ENCODE data around the gene CRYBG1.

CRYBG1 gene

DNA sequence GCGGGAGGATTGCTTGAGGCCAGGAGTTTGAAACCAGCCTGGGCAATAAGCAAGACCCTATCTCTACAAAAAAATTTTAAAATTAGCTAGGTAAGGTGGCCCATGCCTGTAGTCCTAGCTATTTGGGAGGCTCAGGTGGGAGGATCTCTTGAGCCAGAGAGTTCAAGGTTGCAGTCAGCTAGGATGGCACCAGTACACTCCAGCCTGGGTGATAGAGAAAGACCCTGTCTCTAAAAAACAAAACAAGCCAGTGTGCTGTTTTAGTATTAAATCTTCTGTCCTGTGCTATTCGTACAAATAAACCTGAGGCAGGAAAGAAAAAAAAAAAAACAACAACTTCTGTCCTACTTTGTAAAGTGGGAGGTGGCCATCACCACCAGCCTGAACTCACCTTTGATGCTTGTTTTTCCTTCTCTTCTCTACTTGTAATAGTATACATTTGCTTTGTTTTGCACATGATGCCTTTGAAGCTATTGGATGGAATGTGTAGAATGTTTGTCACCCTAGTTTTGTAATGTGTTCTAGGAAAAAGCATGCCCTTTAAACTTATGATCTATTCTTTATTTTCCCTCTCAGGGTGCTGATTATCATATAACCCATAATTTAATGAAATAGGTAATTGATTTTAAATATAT lies 102.5 kb downstream of the CRYBG1 start:
- no peak for DNase-seq

DNA sequence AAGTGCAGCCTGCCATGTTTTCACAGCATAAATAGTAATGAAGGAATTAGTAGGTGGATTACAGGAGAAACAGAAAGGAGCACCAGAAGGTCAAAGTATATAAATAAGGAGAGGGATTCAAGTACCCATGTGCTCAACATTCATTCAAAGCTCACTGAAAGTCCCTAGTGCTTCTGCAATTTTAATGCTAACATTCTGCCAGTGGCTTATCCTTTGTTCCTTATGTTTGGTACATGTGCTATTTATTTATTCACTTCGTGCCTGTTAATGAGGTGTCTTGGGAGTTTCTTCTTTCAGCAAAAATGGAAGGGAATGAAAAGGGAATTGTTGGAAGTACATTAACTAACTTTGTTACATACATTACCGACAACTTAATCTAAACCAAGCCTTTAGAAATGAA lies 105.7 kb downstream of the CRYBG1 start:
- DNase-seq: no peak

DNA sequence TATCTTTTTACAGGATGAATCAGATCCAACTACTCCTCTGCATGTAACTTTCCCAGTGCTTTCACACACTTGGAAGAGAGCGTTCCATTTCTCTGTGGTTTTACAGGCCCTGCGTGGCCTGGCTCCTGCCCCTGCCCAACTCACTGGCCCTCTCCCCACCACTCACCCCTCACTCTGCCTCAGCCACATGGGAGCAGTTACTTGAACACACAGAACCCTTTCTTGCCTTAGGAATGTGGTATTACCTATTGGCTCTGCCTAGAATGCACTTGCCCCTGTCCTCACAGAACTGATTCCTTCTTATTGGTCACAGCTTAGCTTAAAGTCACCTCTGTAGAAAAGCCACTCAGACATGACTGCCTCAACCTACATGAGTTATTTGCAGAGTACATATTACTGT lies 108.4 kb downstream of the CRYBG1 start:
- DNase-seq: no peak

DNA sequence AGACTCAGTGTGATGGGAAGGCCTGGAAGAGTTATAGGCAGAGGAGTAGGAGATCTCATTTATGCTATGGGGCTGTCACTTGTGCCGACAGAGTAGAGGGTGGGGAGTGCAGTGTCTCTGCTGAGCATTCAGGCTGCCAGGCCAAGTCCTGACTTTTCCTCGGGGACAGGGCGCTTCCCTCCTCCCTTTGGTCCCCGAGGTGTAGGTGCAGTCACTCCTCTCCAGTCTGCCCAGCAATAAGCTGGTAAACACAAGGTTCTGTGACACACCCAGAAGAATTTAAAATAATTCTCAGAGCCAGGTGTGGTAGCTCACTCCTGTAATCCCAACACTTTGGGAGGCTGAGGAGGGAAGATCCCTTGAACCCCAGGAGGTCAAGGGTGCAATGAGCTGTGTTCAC lies 109.4 kb downstream of the CRYBG1 start:
- DNase-seq: no peak

DNA sequence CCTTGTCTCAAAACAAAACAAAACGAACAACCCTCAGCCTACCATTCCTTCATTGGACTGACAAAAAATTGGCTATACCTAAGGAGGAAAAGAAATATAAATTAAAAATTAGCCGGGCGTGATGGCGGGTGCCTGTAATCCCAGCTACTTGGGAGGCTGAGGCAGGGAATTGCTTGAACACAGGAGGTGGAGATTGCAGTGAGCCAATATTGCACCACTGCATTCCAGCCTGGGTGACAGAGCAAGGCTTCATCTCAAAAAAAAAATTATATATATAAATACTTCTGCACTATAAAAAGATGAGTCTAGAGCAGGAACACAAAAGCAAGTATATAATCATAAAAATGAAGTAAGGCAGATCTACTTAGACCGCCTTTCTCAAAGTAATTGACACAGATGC lies 109.8 kb downstream of the CRYBG1 start:
- no peak for DNase-seq

DNA sequence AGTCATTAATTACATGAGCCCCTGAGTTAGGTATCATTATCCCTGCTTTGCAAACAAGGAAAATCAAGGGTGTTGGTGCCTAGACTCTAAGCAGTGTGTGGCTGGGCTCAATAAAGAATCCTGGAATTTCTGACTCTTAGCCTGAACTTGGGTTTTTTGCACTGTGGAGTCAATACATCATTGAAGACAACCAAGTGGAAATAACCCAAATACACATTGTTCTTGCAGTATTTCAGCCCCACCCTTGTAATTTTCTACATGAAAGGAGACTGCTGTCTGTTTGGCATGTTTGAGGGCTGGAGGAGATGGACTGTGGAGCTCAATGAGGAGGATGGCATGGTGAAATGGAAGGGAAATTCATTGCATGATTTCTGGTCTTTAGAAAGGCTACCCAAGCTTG lies 110.3 kb downstream of the CRYBG1 start:
- no peak for DNase-seq

DNA sequence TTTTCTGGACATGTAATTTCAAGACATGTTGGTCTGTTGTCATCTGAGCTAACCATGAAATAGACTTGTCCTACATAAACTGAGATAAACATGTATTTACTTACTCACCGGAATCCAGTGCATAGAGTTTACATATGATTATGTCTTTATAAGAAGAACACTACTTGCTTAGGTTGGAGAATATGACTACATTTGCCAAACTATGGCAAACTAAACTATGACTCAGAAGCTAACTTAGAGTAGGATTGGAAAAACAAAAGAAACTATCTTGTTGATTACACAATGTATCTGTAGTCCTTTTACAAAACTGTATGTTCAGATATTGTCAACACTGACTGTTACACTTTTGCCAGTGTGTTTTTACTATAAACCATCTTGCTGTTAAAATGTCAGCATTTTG lies 113.3 kb downstream of the CRYBG1 start:
- no peak for DNase-seq

DNA sequence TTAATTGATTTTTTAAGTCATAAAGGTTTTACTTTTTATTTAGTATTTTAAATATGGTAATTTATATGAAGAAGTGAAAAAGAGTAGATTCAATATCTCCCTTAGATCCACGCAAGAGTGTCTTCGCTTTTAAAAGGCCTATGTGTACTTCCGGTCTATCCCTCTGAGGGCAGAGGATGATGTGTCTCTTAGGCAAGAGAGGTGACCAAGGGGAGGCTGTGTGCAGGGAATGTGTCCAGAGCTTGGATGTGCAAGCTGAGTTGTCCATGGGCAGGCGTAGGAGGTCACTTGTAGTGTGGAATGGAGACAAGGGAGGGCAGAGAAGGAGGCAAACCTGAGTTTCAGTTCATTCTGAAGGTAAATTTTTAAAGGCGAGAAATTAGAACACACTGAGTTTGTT lies 113.9 kb downstream of the CRYBG1 start:
- no peak for DNase-seq

DNA sequence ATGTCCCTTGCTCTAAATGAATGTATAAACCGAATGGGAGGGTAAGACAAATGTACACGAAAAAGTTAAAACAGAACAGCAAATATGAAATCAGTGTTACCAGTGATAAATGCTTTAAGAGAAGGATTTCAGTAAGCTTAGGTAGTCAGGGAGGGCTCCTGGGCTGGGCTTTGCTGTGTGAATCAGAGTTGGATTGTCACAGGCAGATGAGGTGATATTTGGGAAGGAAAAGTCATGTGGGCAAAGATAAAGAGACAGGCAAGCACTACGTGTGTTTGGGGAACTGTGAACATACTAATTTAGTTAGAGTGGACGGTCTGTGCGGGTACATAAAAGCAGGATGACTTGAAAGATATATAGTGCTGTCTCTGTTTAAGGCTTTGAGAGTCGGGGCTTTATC lies 114.8 kb downstream of the CRYBG1 start:
- no peak for DNase-seq

DNA sequence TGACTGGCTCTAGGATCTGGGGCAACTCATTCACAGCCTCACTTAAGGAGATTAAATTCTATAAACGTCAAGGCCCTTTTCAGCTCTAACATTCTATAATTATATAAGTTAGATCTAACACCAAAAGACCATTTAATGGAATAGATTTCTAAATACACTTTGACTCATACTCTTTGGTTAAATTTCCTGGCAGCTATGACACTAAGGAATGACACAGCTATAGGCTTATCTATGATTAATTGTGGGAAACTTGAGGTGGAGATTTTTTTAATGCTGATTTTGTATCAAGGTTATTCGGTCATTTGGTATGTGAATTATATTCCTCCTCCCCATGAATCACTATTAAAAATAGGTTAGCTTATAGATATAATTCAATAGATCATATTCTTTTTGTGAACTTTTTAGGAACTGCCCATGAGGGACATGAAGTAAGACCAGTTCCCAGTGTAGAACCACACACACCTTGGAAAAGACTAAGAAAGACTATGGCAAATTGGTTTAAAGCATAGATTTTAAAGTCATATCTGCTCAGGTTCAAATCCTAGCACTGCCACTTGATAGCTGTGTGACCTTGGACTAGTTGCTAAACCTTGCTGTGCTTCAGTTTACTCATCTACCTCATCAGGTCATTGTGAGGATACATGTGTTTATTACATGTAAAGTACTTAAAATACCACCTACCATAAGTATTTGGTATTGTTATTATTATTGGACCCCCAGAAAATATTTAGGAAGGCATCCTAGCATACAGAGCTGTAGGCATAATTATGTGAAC lies 116.0 kb downstream of the CRYBG1 start:
- DNase-seq: no peak

DNA sequence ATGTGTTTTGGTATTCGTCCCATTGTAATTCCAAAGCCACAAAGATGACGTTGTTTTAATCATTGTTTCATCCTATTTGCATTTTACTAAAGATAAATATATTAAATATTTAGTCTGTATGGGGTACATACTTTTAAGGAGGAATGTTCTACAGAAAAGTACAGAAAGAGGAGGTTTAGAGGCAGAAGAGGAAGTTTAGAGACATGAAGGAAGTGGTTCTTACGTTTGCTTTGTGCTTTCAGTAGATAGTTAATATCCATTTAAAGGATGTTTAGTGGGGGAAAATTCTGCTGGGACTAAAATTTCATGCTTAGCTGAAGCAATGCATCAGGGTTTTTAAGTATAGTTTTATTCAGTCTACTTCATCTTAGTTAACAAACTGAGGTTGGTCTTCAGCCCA lies 116.6 kb downstream of the CRYBG1 start:
- DNase-seq: no peak

DNA sequence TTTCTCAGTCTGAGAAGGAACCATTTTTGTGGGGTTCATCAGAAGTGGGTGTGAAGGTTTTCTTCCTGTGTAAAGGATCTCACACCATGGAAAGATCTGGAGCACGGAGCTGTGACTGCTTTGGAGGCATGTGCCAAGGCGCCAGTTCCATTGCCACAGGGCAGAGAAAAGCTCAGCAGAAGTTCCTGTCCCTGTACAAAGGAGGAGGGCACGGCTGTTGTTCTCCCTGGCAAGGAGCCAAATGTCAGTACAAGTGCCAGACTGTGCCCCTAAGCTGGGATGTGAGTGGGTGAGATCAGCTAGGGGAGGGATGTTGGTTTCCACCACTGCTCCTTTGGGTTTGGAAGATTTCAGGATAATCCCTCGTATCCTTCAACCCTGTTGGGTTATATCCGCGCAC lies 117.3 kb downstream of the CRYBG1 start:
- no peak for DNase-seq

DNA sequence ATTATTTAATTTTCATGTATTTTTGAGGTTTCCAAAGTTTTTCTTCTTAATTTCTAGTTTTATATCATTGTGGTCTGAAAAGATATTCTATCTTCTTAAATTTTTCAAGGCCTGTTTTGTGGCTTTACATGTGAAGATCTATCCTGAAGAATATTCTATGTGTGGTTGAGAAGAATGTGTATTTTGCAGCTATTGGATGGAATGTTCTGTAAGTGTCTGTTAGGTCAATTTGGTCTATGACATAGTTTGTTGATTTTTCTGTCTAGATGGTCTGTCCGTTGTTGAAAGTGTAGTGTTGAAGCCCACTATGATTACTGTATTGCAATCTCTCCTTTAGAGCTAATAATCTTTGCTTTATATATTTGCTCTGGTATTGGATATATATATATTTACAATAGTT lies 125.7 kb downstream of the CRYBG1 start:
- DNase-seq: no peak

DNA sequence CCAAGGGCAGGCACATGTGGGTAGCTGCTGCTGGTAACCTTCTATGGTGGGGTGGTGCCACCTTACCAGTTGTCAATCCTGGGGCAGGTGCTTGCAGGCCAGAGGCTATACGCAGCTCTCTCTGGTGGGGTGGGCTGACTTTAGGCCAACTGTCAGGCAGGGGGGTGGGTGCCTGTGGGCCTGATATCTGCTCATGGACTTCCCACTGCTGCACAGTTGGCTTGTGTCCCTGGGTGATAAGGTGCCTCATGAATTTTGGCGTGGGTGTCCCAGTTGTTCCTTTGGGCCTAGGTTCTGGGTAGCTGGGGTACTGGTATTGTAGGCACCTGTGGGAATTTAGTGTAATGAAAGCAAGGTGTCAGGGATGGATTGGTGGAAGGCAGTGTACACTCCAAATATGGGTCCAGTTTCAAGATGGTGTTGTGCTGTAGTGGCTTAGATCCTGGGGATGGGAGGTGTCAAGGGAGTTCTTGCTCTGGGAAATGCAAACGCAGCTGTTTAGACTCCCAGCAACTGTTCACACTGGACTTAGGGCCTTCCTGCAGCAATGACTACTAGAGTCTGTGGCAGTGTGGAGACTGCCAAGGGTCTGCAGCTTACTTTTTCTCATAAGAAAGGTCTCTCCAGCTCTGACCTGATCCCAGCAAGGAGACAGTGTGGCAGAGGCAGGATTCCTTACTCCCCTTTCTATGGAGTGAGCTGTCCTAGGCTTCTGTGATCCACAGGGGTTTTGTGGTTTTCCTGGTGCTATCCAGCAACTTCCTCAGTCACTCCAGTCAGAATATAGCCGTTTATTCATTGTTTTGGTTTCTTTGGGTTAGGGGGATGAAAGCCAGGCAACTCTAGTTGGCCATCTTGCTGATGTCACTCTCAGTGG lies 128.2 kb downstream of the CRYBG1 start:
- DNase-seq: no peak

DNA sequence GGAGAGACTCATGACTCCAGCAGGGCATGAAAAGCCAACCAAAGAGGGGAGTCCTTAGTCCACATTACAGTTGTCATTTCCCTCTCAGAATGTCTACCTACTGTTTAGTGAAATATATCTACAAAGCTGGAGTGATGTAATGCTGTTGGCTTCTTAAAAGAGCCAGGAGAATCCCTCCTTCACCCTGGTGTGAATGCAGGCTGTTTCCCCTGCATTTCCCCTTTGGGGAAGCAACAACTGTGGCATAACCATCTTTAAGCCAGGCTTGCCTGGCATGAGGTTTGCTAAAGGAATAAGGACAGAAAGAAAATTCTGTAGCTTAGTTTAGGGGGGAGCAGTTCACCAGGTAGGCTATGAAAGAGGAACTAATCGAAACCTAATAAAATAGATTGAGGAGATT lies 129.5 kb downstream of the CRYBG1 start:
- no peak for DNase-seq

DNA sequence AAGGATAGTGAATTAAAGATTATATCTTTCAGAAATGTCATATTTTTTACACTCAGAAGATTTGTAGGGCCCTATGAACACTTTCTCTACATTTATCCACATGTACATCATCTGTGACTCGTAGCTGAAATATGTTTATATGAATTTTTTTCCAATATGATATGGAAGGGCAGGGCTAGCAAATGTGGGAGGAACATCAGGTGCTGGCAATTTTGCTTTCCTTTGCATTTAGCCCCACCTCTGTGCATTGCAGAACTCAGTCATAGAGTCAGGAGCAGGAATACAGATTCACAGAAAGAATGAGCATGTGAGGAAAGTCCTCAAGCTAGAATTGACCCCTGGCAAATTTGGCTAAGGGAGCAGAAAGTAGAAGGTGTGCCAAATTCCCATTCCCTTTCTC lies 129.9 kb downstream of the CRYBG1 start:
- DNase-seq: no peak

DNA sequence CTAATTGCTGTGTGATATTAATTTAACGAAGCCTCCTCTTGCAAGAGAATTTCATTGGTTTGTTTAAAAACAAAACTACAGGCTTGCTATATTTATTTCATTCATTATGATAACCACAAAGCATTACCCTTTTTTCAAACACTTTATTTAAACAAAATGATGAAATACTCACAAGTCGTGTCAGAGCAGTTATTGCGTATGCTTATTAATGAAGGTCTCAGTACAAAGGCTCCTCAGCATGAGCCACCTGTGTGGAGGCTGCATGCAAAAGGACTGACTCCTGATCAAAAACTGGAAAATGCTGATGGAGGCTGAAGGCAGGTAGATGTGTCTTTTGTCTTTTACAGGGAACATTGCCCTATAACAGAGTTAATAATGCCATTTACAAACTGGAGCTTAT lies 130.5 kb downstream of the CRYBG1 start:
- no peak for DNase-seq

DNA sequence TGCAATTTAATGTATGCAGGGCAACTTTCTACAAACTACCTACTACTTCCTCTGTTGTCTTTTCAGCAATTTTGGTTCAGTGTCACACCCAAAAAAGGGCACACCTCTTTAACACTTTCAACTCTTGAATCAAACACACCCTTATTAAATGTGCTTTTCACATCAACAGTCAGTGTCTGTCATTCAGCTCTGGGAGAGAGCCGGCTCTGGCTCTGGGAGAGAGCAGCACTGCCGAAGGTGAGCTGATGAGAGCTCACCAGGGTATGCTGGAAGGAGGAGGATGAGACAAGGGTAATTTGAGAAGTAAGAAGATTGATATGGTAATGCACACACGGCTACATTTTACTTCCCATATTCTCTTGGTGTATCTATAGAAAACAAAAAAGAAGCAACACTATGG lies 134.5 kb downstream of the CRYBG1 start:
- DNase-seq: no peak

DNA sequence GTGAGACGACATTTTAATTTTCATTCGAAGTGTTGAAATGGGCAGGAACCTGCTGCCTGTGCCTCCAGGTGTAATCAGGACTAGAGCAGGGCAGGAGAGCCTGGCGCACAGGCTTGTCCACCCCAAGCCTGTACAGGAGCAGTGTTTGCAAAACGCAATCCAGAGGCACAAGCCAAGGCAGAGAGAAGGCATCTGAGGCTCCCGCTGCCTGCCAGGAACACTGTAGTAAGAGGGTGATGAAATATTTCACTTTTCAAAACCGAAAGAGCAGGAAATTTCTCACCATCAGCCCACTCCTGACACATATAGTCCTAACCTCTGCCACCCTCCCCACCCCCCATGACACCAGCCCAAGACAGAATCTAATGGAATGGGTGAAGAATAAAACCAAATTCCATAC lies 136.3 kb downstream of the CRYBG1 start:
- no peak for DNase-seq

DNA sequence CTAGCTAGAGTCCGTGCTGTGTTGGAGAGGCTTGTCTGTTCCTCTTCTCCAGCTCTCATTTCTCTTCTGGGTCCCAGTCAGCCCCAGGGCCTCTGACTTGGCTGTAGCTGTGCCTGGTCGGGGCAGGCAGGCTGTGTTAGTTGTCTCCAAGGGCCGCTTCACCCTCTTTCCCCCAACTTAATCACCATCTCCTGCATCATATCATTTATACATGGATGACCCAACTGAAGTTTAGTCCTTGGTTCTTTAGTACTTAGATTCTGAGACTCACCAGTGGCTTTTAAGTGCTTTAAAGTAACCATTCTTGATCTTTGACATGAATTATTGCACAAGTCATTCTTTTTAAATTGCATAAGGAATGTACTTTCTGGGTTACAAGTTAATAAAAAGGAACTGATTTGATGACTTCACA lies 141.4 kb downstream of the CRYBG1 start:
- no peak for DNase-seq

DNA sequence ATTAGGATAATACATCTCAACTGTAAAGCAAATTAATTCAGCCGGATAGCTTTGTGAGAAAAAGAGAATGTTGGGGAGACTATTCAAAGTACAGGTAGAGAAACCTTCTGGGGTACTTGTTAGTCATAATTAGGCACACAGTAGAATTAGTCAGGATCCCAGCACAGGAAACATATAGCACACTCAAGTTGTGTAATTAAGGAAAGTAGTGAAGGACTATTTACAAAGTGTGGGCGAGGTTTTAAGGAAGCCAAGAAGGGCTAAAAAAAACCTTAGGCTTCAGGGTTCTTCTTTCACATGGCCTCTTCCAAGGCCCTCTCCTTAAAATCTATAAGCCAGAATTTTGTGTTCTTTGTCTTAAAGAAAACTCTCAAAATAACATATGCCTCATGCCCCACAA lies 142.0 kb downstream of the CRYBG1 start:
- no peak for DNase-seq

DNA sequence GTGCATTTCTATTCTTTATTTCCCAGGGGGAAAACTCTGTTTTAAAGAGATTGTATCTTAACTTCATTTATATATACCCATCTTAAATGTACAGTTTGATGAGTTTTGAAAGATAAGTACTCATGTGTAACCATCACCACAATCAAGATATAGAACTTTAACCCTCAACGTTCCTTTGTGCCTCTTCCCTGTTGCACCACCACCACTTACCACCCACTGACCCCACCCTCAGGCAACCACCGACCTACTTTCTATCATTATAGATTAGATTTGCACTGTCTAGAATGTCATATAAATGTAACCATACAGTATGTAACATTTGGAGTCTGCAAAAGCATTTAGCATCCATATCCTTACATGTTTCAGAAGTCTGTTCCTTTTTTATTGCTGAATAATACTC lies 147.8 kb downstream of the CRYBG1 start:
- no peak for DNase-seq

DNA sequence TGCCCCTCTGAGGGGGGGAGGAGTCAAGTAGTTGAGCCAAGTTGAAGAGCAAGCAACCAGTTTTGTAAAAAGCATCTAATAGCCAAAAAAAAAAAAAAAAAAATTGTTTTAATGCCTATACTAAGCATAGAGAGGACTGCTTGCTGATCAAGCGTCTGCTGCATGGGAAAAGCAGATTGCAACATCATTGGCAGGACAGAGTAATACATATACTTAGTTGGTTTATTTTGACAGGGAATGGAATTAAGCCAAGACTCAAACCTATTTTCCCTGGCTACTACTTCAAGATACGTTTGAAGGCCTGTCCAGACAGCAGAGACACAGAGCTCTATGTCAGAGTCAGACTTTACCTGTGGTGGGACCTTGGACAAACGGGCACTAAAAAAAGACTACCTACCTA lies 148.3 kb downstream of the CRYBG1 start:
- no peak for DNase-seq

All from SHP77 treated with DMSO at 0.1 percent for 48 hours (cell line).